OCI-LY7 (cell line): ENCODE measurements around the gene APOA1.

Source experiments
- EZH2phosphoT487 ChIP-seq: fragments of 200-600 bp; sonication (generic); IDR thresholded peaks from 2 replicates; pipeline ENCODE4 v1.6.1; 2018; ENCODE audit warnings: low read depth, borderline replicate concordance, mild to moderate bottlenecking, mixed run types, antibody characterized with exemption, low read length, moderate library complexity, mixed read lengths
- TF ChIP-seq, protein P1 (sequence below): fragments of 200-600 bp; sonication (generic); conservative IDR thresholded peaks from 2 replicates; pipeline ENCODE4 v1.5.1; 2014; ENCODE audit warnings: mild to moderate bottlenecking, antibody characterized with exemption, low read length, moderate library complexity, mixed read lengths

DNA sequence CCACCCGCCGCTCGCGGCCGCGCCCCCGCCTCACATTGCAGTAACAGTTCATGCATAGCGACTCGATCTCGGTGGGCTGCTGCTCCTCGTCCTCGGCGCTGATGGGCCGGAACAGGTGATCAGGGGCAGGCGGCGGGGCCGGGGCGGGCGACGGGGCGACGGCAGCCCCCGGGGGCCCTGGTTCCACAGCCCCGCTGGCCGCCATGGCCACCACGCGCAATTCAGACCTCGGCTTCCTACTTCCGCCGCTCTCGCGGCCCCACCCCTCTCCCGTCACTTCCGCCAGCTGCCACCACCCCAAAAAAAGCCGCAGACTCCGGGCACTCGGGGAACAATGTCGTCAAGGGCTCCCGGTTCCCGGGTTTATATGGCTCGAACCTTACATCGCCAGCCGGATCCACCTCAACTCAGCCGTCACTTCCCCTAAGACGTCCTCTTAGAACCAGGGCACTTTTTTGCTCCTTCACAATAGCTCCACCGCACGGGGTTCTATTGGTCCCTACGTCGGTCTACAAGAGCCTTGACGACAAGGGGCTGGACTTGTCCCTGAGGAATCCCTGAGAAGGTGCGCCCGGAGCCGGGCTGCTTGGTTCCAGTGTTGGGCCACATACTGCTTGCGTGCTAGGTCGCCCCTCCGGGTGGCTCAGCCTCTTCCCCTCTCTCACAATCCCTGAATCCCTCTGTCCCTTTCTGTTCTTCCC is 49.5 kb downstream of the APOA1 start, which contains the start of gene ZPR1:
- TF ChIP-seq, protein P1, sequence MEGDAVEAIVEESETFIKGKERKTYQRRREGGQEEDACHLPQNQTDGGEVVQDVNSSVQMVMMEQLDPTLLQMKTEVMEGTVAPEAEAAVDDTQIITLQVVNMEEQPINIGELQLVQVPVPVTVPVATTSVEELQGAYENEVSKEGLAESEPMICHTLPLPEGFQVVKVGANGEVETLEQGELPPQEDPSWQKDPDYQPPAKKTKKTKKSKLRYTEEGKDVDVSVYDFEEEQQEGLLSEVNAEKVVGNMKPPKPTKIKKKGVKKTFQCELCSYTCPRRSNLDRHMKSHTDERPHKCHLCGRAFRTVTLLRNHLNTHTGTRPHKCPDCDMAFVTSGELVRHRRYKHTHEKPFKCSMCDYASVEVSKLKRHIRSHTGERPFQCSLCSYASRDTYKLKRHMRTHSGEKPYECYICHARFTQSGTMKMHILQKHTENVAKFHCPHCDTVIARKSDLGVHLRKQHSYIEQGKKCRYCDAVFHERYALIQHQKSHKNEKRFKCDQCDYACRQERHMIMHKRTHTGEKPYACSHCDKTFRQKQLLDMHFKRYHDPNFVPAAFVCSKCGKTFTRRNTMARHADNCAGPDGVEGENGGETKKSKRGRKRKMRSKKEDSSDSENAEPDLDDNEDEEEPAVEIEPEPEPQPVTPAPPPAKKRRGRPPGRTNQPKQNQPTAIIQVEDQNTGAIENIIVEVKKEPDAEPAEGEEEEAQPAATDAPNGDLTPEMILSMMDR, result no peak
- TF ChIP-seq EZH2phosphoT487, result no peak
